ENCODE measurements around the gene NDUFS7. TPM values are rescaled to one million over a fixed set of nuclear protein-coding genes. Genes with fewer than 3 reads are reported as not detected.

The NDUFS7 gene
- total and polyA plus RNA-seq, 12 donors, result 4.7 to 286 (median 148) TPM

- no peaks in the 10 kb centered on the region for H3K27me3 ChIP-seq
- intact Hi-C loops (cut with DNase I), result loop anchor here in 1 of 2 donors (10.0 kb wide), 1 partner anchor 157 kb away; the partner anchor contains the start of gene FAM174C
- no peaks in the 10 kb centered on the region for H3K9me3 ChIP-seq (replicated peaks in 1 of 3)
- 84 to 94% (median 91%) methylated on average over 12 to 24 of the region's 24 CpGs for WGBS, 4 donors
- H3K27ac ChIP-seq, result no peak overlapping the region
- no peak for DNase-seq
- H3K4me1 ChIP-seq (replicated peaks in 1 of 2), result peaks cover 8 to 14% of the 10 kb centered on the region in 2 donors
- no peak overlapping the region for H3K4me3 ChIP-seq
- no peak for TF ChIP-seq POLR2A (IDR thresholded peaks at IDR 0.05)
- peaks cover 0 to 77% of the 10 kb centered on the region in 2 donors for H3K36me3 ChIP-seq (replicated peaks in 1 of 2)
These were observed 48.2 kb downstream of the NDUFS7 start for GRCh38 chr19:1431759-1432506.

GRCh38 chr19:1432507-1432887 lies 48.8 kb downstream of the NDUFS7 start:
- DNase-seq, result no peak
- peaks cover 8 to 14% of the 10 kb centered on the region in 2 donors for H3K4me1 ChIP-seq (replicated peaks in 1 of 2)
- no peaks in the 10 kb centered on the region for H3K9me3 ChIP-seq (replicated peaks in 1 of 3)
- H3K27me3 ChIP-seq, result no peaks in the 10 kb centered on the region
- no peak overlapping the region for H3K4me3 ChIP-seq
- no peak for TF ChIP-seq POLR2A (IDR thresholded peaks at IDR 0.05)
- TF ChIP-seq, protein P1, sequence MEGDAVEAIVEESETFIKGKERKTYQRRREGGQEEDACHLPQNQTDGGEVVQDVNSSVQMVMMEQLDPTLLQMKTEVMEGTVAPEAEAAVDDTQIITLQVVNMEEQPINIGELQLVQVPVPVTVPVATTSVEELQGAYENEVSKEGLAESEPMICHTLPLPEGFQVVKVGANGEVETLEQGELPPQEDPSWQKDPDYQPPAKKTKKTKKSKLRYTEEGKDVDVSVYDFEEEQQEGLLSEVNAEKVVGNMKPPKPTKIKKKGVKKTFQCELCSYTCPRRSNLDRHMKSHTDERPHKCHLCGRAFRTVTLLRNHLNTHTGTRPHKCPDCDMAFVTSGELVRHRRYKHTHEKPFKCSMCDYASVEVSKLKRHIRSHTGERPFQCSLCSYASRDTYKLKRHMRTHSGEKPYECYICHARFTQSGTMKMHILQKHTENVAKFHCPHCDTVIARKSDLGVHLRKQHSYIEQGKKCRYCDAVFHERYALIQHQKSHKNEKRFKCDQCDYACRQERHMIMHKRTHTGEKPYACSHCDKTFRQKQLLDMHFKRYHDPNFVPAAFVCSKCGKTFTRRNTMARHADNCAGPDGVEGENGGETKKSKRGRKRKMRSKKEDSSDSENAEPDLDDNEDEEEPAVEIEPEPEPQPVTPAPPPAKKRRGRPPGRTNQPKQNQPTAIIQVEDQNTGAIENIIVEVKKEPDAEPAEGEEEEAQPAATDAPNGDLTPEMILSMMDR (IDR thresholded peaks at IDR 0.05), result no peak
- peaks cover 0 to 77% of the 10 kb centered on the region in 2 donors for H3K36me3 ChIP-seq (replicated peaks in 1 of 2)
- intact Hi-C loops (cut with DNase I), result loop anchor here in 1 of 2 donors (10.0 kb wide), 1 partner anchor 158 kb away; the partner anchor contains the start of gene FAM174C
- no peak overlapping the region for H3K27ac ChIP-seq
- WGBS, 4 donors, result 87 to 96% (median 90%) methylated on average over 16 of the region's 16 CpGs

DNA sequence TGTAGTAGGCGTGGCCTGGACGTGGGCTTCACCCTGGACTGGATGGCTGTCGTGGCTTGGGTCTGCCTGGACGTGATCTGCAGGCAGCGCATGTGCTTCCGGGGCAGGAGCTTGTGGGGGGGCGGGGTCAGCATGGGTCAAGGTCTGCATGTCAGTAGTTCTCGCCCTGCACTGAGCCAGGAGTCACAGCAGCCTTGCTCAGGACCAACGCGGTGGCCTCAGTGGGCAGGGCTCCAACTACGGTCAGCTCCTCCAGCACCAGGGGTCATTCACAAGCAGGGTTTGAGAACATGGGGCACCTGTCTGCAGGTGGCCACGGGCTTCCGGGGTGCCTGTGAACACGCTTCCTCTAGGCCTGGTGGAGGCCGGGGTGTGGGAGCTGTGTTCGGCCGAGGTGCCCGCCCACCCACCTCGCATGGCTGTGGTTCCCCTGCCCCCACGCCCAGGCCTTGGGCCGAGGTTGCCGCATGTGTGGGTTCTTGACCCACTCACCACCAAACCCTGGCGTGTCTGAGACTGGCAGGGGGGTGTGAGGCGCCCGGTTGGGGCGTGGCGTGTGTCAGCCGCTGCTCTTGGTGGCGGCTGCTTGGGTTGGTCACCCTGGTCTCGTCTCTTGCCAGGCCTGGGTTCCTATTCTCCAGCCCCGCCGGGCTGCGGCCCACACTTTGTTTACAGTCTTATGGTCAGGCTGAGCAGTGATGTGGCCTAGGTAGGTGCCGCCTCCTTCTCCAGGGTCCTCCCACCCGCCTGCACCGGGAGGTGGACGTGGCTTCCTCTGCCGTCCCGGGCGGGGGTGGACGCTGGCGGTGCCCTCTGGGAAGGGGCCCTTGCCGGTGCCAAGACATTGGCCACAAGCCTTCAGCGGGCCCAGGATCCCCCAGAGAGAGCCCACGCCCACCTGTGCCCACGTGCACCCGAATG lies 49.7 kb downstream of the NDUFS7 start:
- Histone ChIP-seq H3K27ac (no peak overlapping the region), H3K27me3 (no peaks in the 10 kb centered on the region), H3K9me3 (replicated peaks in 1 of 3) (no peaks in the 10 kb centered on the region), H3K4me3 (no peak overlapping the region), H3K4me1 (replicated peaks in 1 of 2) (peaks cover 8 to 14% of the 10 kb centered on the region in 2 donors), H3K36me3 (replicated peaks in 1 of 2) (peaks cover 0 to 72% of the 10 kb centered on the region in 2 donors)
- TF ChIP-seq, protein P1 (IDR thresholded peaks at IDR 0.05), result no peak
- no peak for TF ChIP-seq POLR2A (IDR thresholded peaks at IDR 0.05)
- intact Hi-C loops (cut with DNase I), result loop anchor here in 1 of 2 donors (10.0 kb wide), 1 partner anchor 159 kb away; the partner anchor contains the start of gene FAM174C
- no peak for DNase-seq
- 82 to 91% (median 86%) methylated on average over 15 to 47 of the region's 47 CpGs for WGBS, 4 donors

DNA sequence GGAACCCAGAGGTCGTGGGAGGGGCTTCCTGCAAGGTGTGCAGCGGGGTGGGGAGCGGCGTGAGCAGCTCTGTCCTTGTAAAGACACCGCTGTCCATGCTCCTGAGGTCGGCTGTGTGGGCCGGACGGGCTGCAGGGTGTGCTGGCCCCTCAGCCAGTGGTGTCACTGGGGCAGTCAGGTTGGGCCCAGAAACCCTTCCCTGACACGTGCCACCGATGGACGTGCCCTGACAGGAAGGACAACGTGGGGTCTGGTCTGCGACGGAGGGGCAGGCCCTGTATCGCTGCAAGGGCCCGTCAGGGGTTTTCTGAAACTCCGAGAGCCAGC lies 50.3 kb downstream of the NDUFS7 start:
- 90 to 96% (median 93%) methylated on average over 5 to 17 of the region's 17 CpGs for WGBS, 4 donors
- no peak for DNase-seq
- TF ChIP-seq, protein P1 (IDR thresholded peaks at IDR 0.05), result no peak
- TF ChIP-seq POLR2A (IDR thresholded peaks at IDR 0.05), result no peak
- Histone ChIP-seq H3K27me3 (no peaks in the 10 kb centered on the region), H3K4me3 (no peak overlapping the region), H3K4me1 (replicated peaks in 1 of 2) (peaks cover 4 to 10% of the 10 kb centered on the region in 2 donors), H3K36me3 (replicated peaks in 1 of 2) (peaks cover 0 to 65% of the 10 kb centered on the region in 2 donors), H3K27ac (no peak overlapping the region), H3K9me3 (replicated peaks in 1 of 3) (no peaks in the 10 kb centered on the region)
- intact Hi-C loops (cut with DNase I), result loop anchor here in 1 of 2 donors (10.0 kb wide), 1 partner anchor 159 kb away; the partner anchor contains the start of gene FAM174C
